H1 (cell line): ENCODE results near the gene NGFR. TPM values are rescaled to one million over a fixed set of nuclear protein-coding genes. Genes with fewer than 3 reads are reported as not detected.

Source experiments
- CTCF ChIA-PET: fragments of 300-600 bp; sonication (Branson Sonifier 250); formaldehyde crosslinking; loops from one replicate; lab custom pipeline; 2021; ENCODE audit not compliant: partially characterized antibody; lab: Charles Lee
- POLR2A ChIA-PET: fragments of 300-600 bp; sonication (Branson Sonifier 250); formaldehyde crosslinking; loops from one replicate; lab custom pipeline; 2021; ENCODE audit warnings: inconsistent platforms; ENCODE audit not compliant: partially characterized antibody; lab: Charles Lee
- DNase-seq, 2 experiments: peaks; one replicate each; pipeline versions ENCODE4 v3.0.0 to v3.0.0-alpha.2; 2010 to 2022; ENCODE audit warnings: low spot score in 2 of 2, low read depth in 1 of 2, mixed read lengths in 1 of 2
- FAIRE-seq: peaks from 2 replicates; lab custom pipeline; 2011; peaks lifted over from hg19 to GRCh38; lab: Jason Lieb, UNC
- H2AFZ ChIP-seq: 2 replicates; pipeline ENCODE4 v1.8.1; 2012; ENCODE audit warnings: low read length, inconsistent platforms
- H2AK5ac ChIP-seq: 2 replicates; pipeline ENCODE4 v1.6.1; 2013; ENCODE audit warnings: low read depth, low read length
- H2BK120ac ChIP-seq: replicated peaks from 2 replicates; pipeline ENCODE3; 2013; ENCODE audit warnings: low read depth, low read length, inconsistent platforms
- H2BK12ac ChIP-seq: 2 replicates; pipeline ENCODE4 v1.6.1; 2013; ENCODE audit warnings: low read depth, low read length
- H2BK15ac ChIP-seq: 2 replicates; pipeline ENCODE4 v1.6.1; 2013; ENCODE audit warnings: low read length
- H2BK20ac ChIP-seq: 2 replicates; pipeline ENCODE4 v1.6.1; 2013; ENCODE audit warnings: low read length
- H2BK5ac ChIP-seq: 2 replicates; pipeline ENCODE4 v1.6.1; 2013; ENCODE audit warnings: low read depth, low read length
- H3K14ac ChIP-seq: 2 replicates; pipeline ENCODE4 v1.6.1; 2013; ENCODE audit warnings: inconsistent platforms; ENCODE audit not compliant: insufficient read length
- H3K18ac ChIP-seq: 2 replicates; pipeline ENCODE4 v1.6.1; 2013; ENCODE audit warnings: low read length; ENCODE audit errors: extremely low read depth
- H3K23ac ChIP-seq: 2 replicates; pipeline ENCODE4 v1.6.1; 2013; ENCODE audit warnings: inconsistent platforms; ENCODE audit not compliant: insufficient read length
- H3K23me2 ChIP-seq: 2 replicates; pipeline ENCODE4 v1.6.1; 2013; ENCODE audit warnings: low read depth, low read length
- H3K27ac ChIP-seq: 2 replicates; pipeline ENCODE4 v1.6.1; 2011; ENCODE audit warnings: low read depth, low read length, inconsistent platforms
- H3K27me3 ChIP-seq, 4 experiments: replicated peaks in 1 of 4; 1 replicate in 1 of 4; 2 replicates in 3 of 4; pipeline versions ENCODE4 v1.6.1 to v1.8.1; 2011 to 2013; ENCODE audit warnings: low read length in 3 of 4, mild to moderate bottlenecking in 3 of 4, inconsistent platforms in 2 of 4, mixed read lengths in 2 of 4, moderate library complexity in 1 of 4; ENCODE audit not compliant: control insufficient read depth in 3 of 4, insufficient read depth in 3 of 4; ENCODE audit errors: extremely low read depth in 1 of 4
- H3K36me3 ChIP-seq, 4 experiments: 2 replicates each; pipeline versions ENCODE4 v1.6.1 to v1.8.1; 2011 to 2013; ENCODE audit warnings: mild to moderate bottlenecking in 4 of 4, low read length in 3 of 4, moderate library complexity in 2 of 4, control low read depth in 1 of 4, inconsistent platforms in 1 of 4; ENCODE audit not compliant: insufficient read depth in 4 of 4, control insufficient read depth in 2 of 4
- H3K4ac ChIP-seq: replicated peaks from 2 replicates; pipeline ENCODE3; 2013; ENCODE audit warnings: low read length, low read depth, mixed read lengths, inconsistent platforms; ENCODE audit not compliant: insufficient read length
- H3K4me1 ChIP-seq, 4 experiments: replicated peaks in 1 of 4; 1 replicate in 1 of 4; 2 replicates in 3 of 4; pipeline versions ENCODE4 v1.6.1 to v1.8.1; 2011 to 2013; ENCODE audit warnings: low read length in 3 of 4, inconsistent platforms in 2 of 4, mixed read lengths in 1 of 4; ENCODE audit not compliant: insufficient read depth in 4 of 4, control insufficient read depth in 3 of 4
- H3K4me2 ChIP-seq, 2 experiments: 2 replicates each; pipeline versions ENCODE4 v1.6.1 to v1.8.1; 2011 to 2013; ENCODE audit warnings: low read depth in 2 of 2, low read length in 2 of 2, control low read depth in 1 of 2, inconsistent platforms in 1 of 2, mild to moderate bottlenecking in 1 of 2; ENCODE audit not compliant: insufficient read depth in 1 of 2
- H3K4me3 ChIP-seq, 4 experiments: fragments of 200-600, 300-600 bp in 1 of 4; sonication (generic), shearing (Covaris generic), sonication (Bioruptor Twin) in 1 of 4; 2 replicates each; pipeline versions ENCODE4 v1.5.1 to v1.8.1; 2011 to 2016; ENCODE audit warnings: low read length in 4 of 4, low read depth in 3 of 4, control low read depth in 2 of 4, inconsistent platforms in 2 of 4, mild to moderate bottlenecking in 2 of 4, mixed read lengths in 1 of 4, moderate library complexity in 1 of 4; ENCODE audit not compliant: insufficient read depth in 2 of 4; ENCODE audit errors: extremely low read depth in 1 of 4
- H3K56ac ChIP-seq: replicated peaks from 2 replicates; pipeline ENCODE3; 2013; ENCODE audit warnings: low read depth, mild to moderate bottlenecking, mixed read lengths, low read length, inconsistent platforms; ENCODE audit not compliant: insufficient read length
- H3K79me1 ChIP-seq: 2 replicates; pipeline ENCODE4 v1.6.1; 2013; ENCODE audit warnings: low read depth, low read length, control low read depth
- H3K79me2 ChIP-seq, 2 experiments: 2 replicates each; pipeline versions ENCODE4 v1.6.1 to v1.8.1; 2012 to 2013; ENCODE audit warnings: low read length in 2 of 2, mild to moderate bottlenecking in 2 of 2, inconsistent platforms in 1 of 2; ENCODE audit not compliant: insufficient read depth in 2 of 2, control insufficient read depth in 1 of 2
- H3K9ac ChIP-seq, 4 experiments: replicated peaks in 1 of 4; 1 replicate in 1 of 4; 2 replicates in 3 of 4; pipeline versions ENCODE4 v1.6.1 to v1.8.1; 2011 to 2013; ENCODE audit warnings: low read depth in 3 of 4, low read length in 3 of 4, control low read depth in 2 of 4, mild to moderate bottlenecking in 2 of 4, moderate library complexity in 2 of 4, inconsistent platforms in 1 of 4; ENCODE audit errors: extremely low read depth in 1 of 4
- H3K9me3 ChIP-seq, 2 experiments: 2 replicates each; pipeline versions ENCODE4 v1.6.1 to v1.8.1; 2012 to 2013; ENCODE audit warnings: mild to moderate bottlenecking in 2 of 2, moderate library complexity in 2 of 2, control low read depth in 1 of 2, inconsistent platforms in 1 of 2, low read depth in 1 of 2, low read length in 1 of 2, mixed read lengths in 1 of 2; ENCODE audit not compliant: insufficient read depth in 2 of 2
- H4K20me1 ChIP-seq, 2 experiments: replicated peaks in 1 of 2; 2 replicates each; pipeline versions ENCODE3 to v1.8.1; 2011 to 2013; ENCODE audit warnings: inconsistent platforms in 2 of 2, low read length in 2 of 2, mild to moderate bottlenecking in 1 of 2; ENCODE audit not compliant: insufficient read depth in 2 of 2, control insufficient read depth in 1 of 2
- H4K5ac ChIP-seq: 2 replicates; pipeline ENCODE4 v1.6.1; 2013; ENCODE audit warnings: low read length, low read depth, mixed read lengths, inconsistent platforms; ENCODE audit not compliant: insufficient read length
- H4K8ac ChIP-seq: 2 replicates; pipeline ENCODE4 v1.8.0; 2013; ENCODE audit warnings: mild to moderate bottlenecking, moderate library complexity, low read length, inconsistent platforms; ENCODE audit not compliant: insufficient read depth; ENCODE audit errors: extremely low read depth
- H4K91ac ChIP-seq: replicated peaks from 2 replicates; pipeline ENCODE3; 2013; ENCODE audit warnings: low read length, mixed read lengths, inconsistent platforms; ENCODE audit not compliant: insufficient read length
- BRCA1 ChIP-seq: IDR thresholded peaks from 2 replicates; pipeline ENCODE4 v1.6.1; 2012; ENCODE audit warnings: low read depth, low read length, improper control_type of control experiment
- JUN ChIP-seq: IDR thresholded peaks from 2 replicates; pipeline ENCODE4 v1.6.1; 2011; ENCODE audit warnings: low read depth, mild to moderate bottlenecking, improper control_type of control experiment, low read length
- KDM4A ChIP-seq: IDR thresholded peaks from one replicate; pipeline ENCODE4 v1.7.1; 2012; ENCODE audit warnings: low read depth, mild to moderate bottlenecking, moderate library complexity, low read length, inconsistent platforms; ENCODE audit not compliant: severe bottlenecking
- PHF8 ChIP-seq: fragments of 200-600 bp; sonication (generic); conservative IDR thresholded peaks from 2 replicates; pipeline ENCODE4 v1.7.1; 2012; ENCODE audit warnings: low read depth, mild to moderate bottlenecking, inconsistent platforms, low read length, moderate library complexity
- SIN3A ChIP-seq, 2 experiments: IDR thresholded peaks in 1 of 2; conservative IDR thresholded peaks in 1 of 2; 2 replicates each; pipeline ENCODE4 v1.6.1; 2011 to 2012; ENCODE audit warnings: low read length in 2 of 2, improper control_type of control experiment in 1 of 2, low read depth in 1 of 2, mild to moderate bottlenecking in 1 of 2
- TAF7 ChIP-seq: optimal IDR thresholded peaks from 2 replicates; pipeline ENCODE3; 2011; ENCODE audit warnings: low read depth, mild to moderate bottlenecking, inconsistent platforms, low read length, moderate library complexity, borderline replicate concordance
- WGBS, 2 experiments: shearing (Covaris generic) in 1 of 2; methylation state at CpG; one replicate each; pipeline versions ENCODE4 v1.1.6 to v1.1.7; 2013 to 2015; ENCODE audit warnings: low lambda C conversion rate in 2 of 2, mixed read lengths in 2 of 2, inconsistent platforms in 1 of 2, low coverage in 1 of 2, missing lambda C conversion rate in 1 of 2; ENCODE audit not compliant: insufficient replicate concordance in 2 of 2, insufficient coverage in 1 of 2, insufficient read length in 1 of 2; ENCODE audit errors: extremely low coverage in 1 of 2, missing lambda C conversion rate in 1 of 2; 5-methylcytosine and 5-hydroxymethylcytosine counted together
- polyA plus RNA-seq, 7 experiments: library from polyadenylated mRNA; depleted of rRNA in 3 of 7; stranded (reverse) in 5 of 7; unstranded in 2 of 7; fragments of >200 nt in 5 of 7; fragments of 200-250 nt in 2 of 7; gene quantifications; 1 replicate in 5 of 7; 2 replicates in 1 of 7; 4 replicates in 1 of 7; pipeline versions ENCODE4 v1.2.1 to v1.2.3, GENCODE V29; 2011 to 2013; ENCODE audit warnings: missing spikeins in 2 of 7, mixed read lengths in 2 of 7
- total RNA-seq: library from RNA; stranded (reverse); fragmentation: NEBNext Ultra II Directional; extraction: Animal tissue kit (Norgen Biotek cat#: 25700); gene quantifications from 2 replicates; pipeline ENCODE4 v1.2.1, GENCODE V29; 2021
- TF ChIP-seq, protein P1 (sequence below): IDR thresholded peaks from 2 replicates; pipeline ENCODE4 v1.6.1; 2012; ENCODE audit warnings: low read length, inconsistent platforms
- TF ChIP-seq, protein P2 (sequence below): IDR thresholded peaks from 2 replicates; pipeline ENCODE4 v1.6.1; 2011; ENCODE audit warnings: low read depth, mild to moderate bottlenecking, low read length; ENCODE audit not compliant: insufficient read depth
- TF ChIP-seq, protein P3 (sequence below): IDR thresholded peaks from 2 replicates; pipeline ENCODE4 v1.6.1; 2011; ENCODE audit warnings: low read length, improper control_type of control experiment

Gene NGFR
- total and polyA plus RNA-seq, 2 of the 8 experiments (the other 6 are each of a cell fraction or from before 2014, with no cell fraction given): 8.1 to 10.3 TPM

DNA sequence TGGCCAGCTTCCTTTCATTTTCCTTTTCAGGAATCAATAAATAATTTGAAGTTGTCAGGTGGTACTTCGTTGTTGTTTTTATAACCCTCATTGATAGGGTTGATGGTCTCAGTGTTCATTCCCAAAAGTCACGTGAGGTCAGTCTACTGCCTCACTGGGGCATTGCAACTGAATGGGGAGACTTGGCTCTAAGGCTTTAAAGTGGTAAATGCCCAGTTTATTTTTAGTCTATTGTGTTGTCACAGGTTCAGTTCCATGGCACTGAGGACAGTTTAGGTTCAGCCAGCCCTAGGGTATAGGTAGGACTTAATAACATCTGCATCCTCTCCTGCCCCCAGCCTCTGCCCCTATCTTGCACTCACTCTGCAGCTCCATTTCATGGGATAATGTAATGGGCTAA lies 33.5 kb upstream of the NGFR start:
- no peak overlapping the region for H3K27ac ChIP-seq
- no peak overlapping the region for H4K5ac ChIP-seq
- no peak overlapping the region for H4K8ac ChIP-seq
- ChIA-PET CTCF (interaction anchor here (1.5 to 12.0 kb wide), 5 partner anchors 9 to 95 kb away, joined by 4 to 111 read pairs (median 5); no protein-coding TSS in a partner anchor), POLR2A (interaction anchor here (1.5 to 1.6 kb wide), 2 partner anchors 15 to 27 kb away, joined by 3 to 4 read pairs; no protein-coding TSS in a partner anchor)
- H2BK5ac ChIP-seq: no peak overlapping the region
- no peak overlapping the region for H2BK120ac ChIP-seq
- 0 out of 2 replicates have a peak overlapping the region, but pooled peaks have one; percentile 17 for H2BK12ac ChIP-seq
- H2BK15ac ChIP-seq: 0 out of 2 replicates have a peak overlapping the region, but pooled peaks have one; percentile 61
- no peak overlapping the region for H3K14ac ChIP-seq
- H4K20me1 ChIP-seq: peaks cover 0 to 1% of the 10 kb centered on the region in 2 experiments
- no peak overlapping the region for H2AK5ac ChIP-seq
- no peak overlapping the region for H2AFZ ChIP-seq
- H3K56ac ChIP-seq: no peak overlapping the region
- no peak for DNase-seq
- peaks cover 0 to 2% (median 0%) of the 10 kb centered on the region in 4 experiments; a peak in 2 of 7 replicates for H3K4me1 ChIP-seq
- H3K36me3 ChIP-seq: no peaks in the 10 kb centered on the region
- FAIRE-seq: no peak
- H2BK20ac ChIP-seq: no peak overlapping the region
- H3K23ac ChIP-seq: no peak overlapping the region
- H3K23me2 ChIP-seq: no peaks in the 10 kb centered on the region
- H3K9ac ChIP-seq: no peak overlapping the region
- H3K4me2 ChIP-seq: no peak overlapping the region
- H3K27me3 ChIP-seq: peaks cover 0 to 3% (median 0%) of the 10 kb centered on the region in 4 experiments; a peak in 1 of 7 replicates
- 82% methylated on average over 2 of the region's 2 CpGs; no CpG with 5 or more reads in 1 of the 2 experiments for WGBS, 2 experiments
- no peaks in the 10 kb centered on the region for H3K79me1 ChIP-seq
- no peak overlapping the region for H4K91ac ChIP-seq
- H3K9me3 ChIP-seq: 0 out of 4 replicates have a peak, but pooled peaks cover 0 to 6% of the 10 kb centered on the region in 2 experiments
- H3K4me3 ChIP-seq: no peak overlapping the region
- no peak overlapping the region; the same call in 1 of the 2 replicates for H3K18ac ChIP-seq
- H3K4ac ChIP-seq: no peak overlapping the region
- no peaks in the 10 kb centered on the region for H3K79me2 ChIP-seq
- TF ChIP-seq PHF8 (no peak), BRCA1 (no peak), SIN3A (conservative IDR thresholded peaks at IDR 0.05 in 1 of 2, IDR thresholded peaks at IDR 0.05 in 1 of 2; ENCODE audit: low read depth in 1 of 2, low read length in 2 of 2) (no peak), KDM4A (no peak), JUN (no peak), TAF7 (no peak)
- TF ChIP-seq, protein P1, sequence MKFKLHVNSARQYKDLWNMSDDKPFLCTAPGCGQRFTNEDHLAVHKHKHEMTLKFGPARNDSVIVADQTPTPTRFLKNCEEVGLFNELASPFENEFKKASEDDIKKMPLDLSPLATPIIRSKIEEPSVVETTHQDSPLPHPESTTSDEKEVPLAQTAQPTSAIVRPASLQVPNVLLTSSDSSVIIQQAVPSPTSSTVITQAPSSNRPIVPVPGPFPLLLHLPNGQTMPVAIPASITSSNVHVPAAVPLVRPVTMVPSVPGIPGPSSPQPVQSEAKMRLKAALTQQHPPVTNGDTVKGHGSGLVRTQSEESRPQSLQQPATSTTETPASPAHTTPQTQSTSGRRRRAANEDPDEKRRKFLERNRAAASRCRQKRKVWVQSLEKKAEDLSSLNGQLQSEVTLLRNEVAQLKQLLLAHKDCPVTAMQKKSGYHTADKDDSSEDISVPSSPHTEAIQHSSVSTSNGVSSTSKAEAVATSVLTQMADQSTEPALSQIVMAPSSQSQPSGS: no peak
- TF ChIP-seq, protein P2, sequence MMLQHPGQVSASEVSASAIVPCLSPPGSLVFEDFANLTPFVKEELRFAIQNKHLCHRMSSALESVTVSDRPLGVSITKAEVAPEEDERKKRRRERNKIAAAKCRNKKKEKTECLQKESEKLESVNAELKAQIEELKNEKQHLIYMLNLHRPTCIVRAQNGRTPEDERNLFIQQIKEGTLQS: no peak
- TF ChIP-seq, protein P3, sequence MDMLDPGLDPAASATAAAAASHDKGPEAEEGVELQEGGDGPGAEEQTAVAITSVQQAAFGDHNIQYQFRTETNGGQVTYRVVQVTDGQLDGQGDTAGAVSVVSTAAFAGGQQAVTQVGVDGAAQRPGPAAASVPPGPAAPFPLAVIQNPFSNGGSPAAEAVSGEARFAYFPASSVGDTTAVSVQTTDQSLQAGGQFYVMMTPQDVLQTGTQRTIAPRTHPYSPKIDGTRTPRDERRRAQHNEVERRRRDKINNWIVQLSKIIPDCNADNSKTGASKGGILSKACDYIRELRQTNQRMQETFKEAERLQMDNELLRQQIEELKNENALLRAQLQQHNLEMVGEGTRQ: no peak
